Endothelial cell (in vitro differentiated cells): ENCODE data around the gene CNTROB. TPM values are rescaled to one million over a fixed set of nuclear protein-coding genes. Genes with fewer than 3 reads are reported as not detected.

Experiments
- DNase-seq: peaks from one replicate; pipeline ENCODE4 v3.0.0; 2021; ENCODE audit warnings: low spot score
- H3K27ac Mint-ChIP-seq: one replicate; pipeline ENCODE4 v1.8.0; 2021; ENCODE audit warnings: mixed read lengths, inconsistent platforms; ENCODE audit not compliant: unreplicated experiment
- H3K27me3 Mint-ChIP-seq: one replicate; pipeline ENCODE4 v1.8.0; 2021; ENCODE audit warnings: mild to moderate bottlenecking, moderate library complexity, mixed read lengths, inconsistent platforms; ENCODE audit not compliant: unreplicated experiment
- H3K36me3 Mint-ChIP-seq: one replicate; pipeline ENCODE4 v1.8.0; 2021; ENCODE audit warnings: mild to moderate bottlenecking, low read depth, mixed read lengths, inconsistent platforms; ENCODE audit not compliant: unreplicated experiment
- H3K4me1 Mint-ChIP-seq: one replicate; pipeline ENCODE4 v1.8.0; 2021; ENCODE audit warnings: mild to moderate bottlenecking, mixed read lengths, inconsistent platforms; ENCODE audit not compliant: unreplicated experiment
- H3K4me3 Mint-ChIP-seq: one replicate; pipeline ENCODE4 v1.8.0; 2021; ENCODE audit warnings: mild to moderate bottlenecking, mixed read lengths, inconsistent platforms; ENCODE audit not compliant: unreplicated experiment
- H3K9me3 Mint-ChIP-seq: one replicate; pipeline ENCODE4 v1.8.0; 2021; ENCODE audit warnings: mixed read lengths, inconsistent platforms; ENCODE audit not compliant: unreplicated experiment
- CTCF ChIP-seq: fragments of 200-600 bp; sonication (generic); IDR thresholded peaks from one replicate; pipeline ENCODE4 v1.5.0; 2021; ENCODE audit warnings: antibody characterized with exemption; ENCODE audit not compliant: unreplicated experiment
- total RNA-seq: library from RNA; stranded (reverse); fragmentation: NEBNext Ultra II Directional; extraction: Animal tissue kit (Norgen Biotek cat#: 25700); gene quantifications from one replicate; pipeline ENCODE4 v1.2.1, GENCODE V29; 2021; ENCODE audit not compliant: unreplicated experiment

CNTROB gene
- total RNA-seq, 1 donor from 2014 or later: 32.6 TPM

GRCh38 chr17:7982666-7983065, 50.7 kb downstream of the CNTROB start:
- Mint-ChIP-seq H3K9me3 (no peaks in the 10 kb centered on the region), H3K36me3 (no peaks in the 10 kb centered on the region), H3K27ac (no peak overlapping the region), H3K4me1 (no peaks in the 10 kb centered on the region), H3K27me3 (peaks cover 1% of the 10 kb centered on the region), H3K4me3 (no peak overlapping the region)
- TF ChIP-seq CTCF: no peak
- DNase-seq: no peak

GRCh38 chr17:7984904-7985303, 52.9 kb downstream of the CNTROB start:
- no peaks in the 10 kb centered on the region for H3K9me3 Mint-ChIP-seq
- no peak for DNase-seq
- H3K36me3 Mint-ChIP-seq: no peaks in the 10 kb centered on the region
- H3K27ac Mint-ChIP-seq: no peak overlapping the region
- TF ChIP-seq CTCF: no peak
- no peak overlapping the region for H3K4me3 Mint-ChIP-seq
- no peaks in the 10 kb centered on the region for H3K4me1 Mint-ChIP-seq
- H3K27me3 Mint-ChIP-seq: peaks cover 1% of the 10 kb centered on the region

GRCh38 chr17:7987112-7987893, 55.3 kb downstream of the CNTROB start:
- H3K36me3 Mint-ChIP-seq: no peaks in the 10 kb centered on the region
- no peaks in the 10 kb centered on the region for H3K27me3 Mint-ChIP-seq
- H3K4me1 Mint-ChIP-seq: no peaks in the 10 kb centered on the region
- no peak overlapping the region for H3K27ac Mint-ChIP-seq
- no peak for DNase-seq
- TF ChIP-seq CTCF: no peak
- H3K4me3 Mint-ChIP-seq: no peak overlapping the region
- no peaks in the 10 kb centered on the region for H3K9me3 Mint-ChIP-seq

GRCh38 chr17:7988750-7989178, 56.8 kb downstream of the CNTROB start:
- Mint-ChIP-seq H3K4me3 (no peak overlapping the region), H3K9me3 (no peaks in the 10 kb centered on the region), H3K27ac (no peak overlapping the region), H3K27me3 (no peaks in the 10 kb centered on the region), H3K36me3 (no peaks in the 10 kb centered on the region), H3K4me1 (no peaks in the 10 kb centered on the region)
- DNase-seq: peak; percentile 60
- TF ChIP-seq CTCF: peak; percentile 70
